GM21423 (cell line): ENCODE data around the gene TUBGCP2.

Experiments used
- ATAC-seq: cut with Tn5 transposase; IDR thresholded peaks from one replicate; pipeline ENCODE4 v1.9.1; 2021; ENCODE audit warnings: mild to moderate bottlenecking, moderate library complexity; ENCODE audit not compliant: unreplicated experiment

TUBGCP2 gene

DNA sequence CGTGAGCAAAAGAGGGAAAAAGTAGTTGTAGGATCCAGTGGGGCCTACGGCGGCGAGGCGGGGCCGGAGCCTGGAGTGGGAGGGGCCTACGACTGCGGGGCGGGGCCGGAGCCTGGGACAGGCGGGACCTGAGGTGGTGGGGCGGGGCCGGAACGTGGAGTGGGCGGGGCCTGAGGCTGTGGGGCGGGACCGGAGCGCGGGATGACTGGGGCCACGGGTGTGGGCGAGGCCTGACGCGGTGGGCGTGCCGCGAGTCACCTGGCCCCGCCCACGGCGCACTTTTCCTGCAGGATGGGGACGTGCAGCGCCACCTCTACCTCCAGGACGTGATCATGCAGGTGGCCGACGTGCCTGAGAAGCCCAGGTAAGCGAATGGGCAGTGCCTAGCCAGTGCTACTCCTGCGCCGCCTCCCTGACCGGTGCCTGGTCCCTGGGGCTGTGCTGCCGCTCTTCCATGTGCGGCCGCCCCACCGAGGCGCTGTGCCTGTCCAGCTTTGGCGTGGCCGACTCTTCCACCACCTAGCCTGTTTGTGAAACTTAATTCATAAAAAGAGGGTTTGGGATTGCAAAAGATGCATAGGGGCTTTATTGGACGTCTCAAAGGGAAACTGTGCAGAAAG lies 538 bp upstream of the TUBGCP2 start:
- ATAC-seq: peak; percentile 59

GRCh38 chr10:133307776-133308420 lies 774 bp downstream of the TUBGCP2 start:
- ATAC-seq: peak; percentile 35

DNA sequence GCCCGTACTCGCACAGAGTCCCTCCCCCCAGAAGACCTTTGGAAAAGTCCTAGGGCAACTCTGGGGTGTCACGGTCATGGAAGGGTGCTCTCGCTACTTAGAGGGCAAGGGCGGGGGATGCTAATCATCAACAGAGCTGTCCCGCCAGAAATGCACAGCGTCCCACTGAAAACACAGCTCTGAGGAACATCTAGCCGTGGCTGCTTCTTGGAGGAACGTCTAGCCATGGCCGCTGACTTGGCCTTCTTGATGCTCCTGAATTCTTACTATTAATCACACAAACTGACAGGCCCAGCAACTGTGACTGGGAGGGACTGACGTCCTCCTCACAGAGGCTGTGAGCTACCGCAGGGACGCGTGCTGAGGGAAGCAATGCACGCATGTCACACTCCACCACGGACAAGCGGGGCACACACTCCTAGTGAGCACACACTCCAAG lies 1.7 kb downstream of the TUBGCP2 start:
- no peak for ATAC-seq

DNA sequence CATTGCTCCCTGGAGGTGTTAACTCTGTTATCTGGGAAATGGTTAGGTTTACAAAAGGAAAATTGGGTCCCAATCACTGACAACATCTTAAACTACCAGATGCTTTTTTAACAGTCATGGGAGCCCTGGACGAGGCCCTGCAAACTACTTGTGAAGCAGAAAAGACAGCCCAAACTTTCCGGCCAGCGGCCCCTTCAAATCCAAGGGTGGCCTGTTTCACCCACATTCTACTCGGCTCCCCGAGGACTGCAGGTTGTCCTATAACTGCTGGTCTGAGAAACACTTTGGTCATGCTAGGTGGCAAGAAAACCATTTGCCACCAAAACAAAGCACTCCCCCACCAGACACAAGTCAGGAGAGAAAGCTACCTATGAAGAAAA lies 2.6 kb downstream of the TUBGCP2 start:
- ATAC-seq: no peak

- no peak for ATAC-seq
Observed at GRCh38 chr10:133303206-133303605, 5.5 kb downstream of the TUBGCP2 start.

- no peak for ATAC-seq
Observed at GRCh38 chr10:133302230-133302629, 6.4 kb downstream of the TUBGCP2 start.

GRCh38 chr10:133299738-133300137 lies 8.9 kb downstream of the TUBGCP2 start:
- no peak for ATAC-seq

DNA sequence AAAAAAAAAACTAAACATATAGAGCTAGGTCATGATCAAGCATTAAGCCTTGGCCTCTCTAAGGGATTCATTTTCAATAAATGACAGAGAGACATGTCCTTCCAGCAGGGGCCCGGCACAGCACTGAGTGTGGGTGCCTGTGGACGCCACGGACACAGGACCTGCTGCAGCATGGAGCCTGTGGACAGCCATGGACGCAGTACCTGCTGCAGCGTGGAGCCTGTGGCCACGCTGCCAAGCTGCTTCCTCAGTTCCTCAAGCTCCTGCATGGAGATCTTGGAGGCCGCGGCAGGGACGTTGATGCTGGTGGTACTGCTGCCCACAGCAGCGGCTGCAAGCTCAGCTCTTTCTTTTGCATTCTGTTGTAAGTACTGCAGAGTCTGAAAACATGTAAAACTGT lies 9.4 kb downstream of the TUBGCP2 start:
- no peak for ATAC-seq

GRCh38 chr10:133298466-133298865 lies 10.2 kb downstream of the TUBGCP2 start:
- ATAC-seq: no peak

DNA sequence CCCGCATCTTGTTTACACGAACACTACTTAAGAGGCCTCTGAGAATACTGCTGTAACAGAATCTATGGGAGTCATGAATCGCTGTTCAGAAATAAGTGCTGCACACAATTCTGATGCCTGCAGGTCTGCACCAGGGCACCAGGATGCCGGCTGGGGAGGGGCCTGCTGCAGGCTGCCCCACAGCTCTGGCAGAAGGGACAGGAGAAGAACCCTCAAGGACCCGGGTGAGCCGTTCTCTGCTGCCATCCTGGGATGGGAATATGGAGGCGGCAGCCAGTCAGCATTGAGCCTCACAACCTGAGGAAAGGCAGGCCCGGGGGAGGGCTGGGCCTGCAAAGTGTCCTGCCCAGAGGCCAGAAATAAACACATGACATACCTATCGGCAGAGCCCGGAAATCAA lies 11.2 kb downstream of the TUBGCP2 start:
- ATAC-seq: no peak

GRCh38 chr10:133295426-133296320 lies 13.0 kb downstream of the TUBGCP2 start:
- ATAC-seq: no peak

- ATAC-seq: no peak
Observed at GRCh38 chr10:133294189-133294588, 14.5 kb downstream of the TUBGCP2 start.

GRCh38 chr10:133293810-133294119 lies 14.9 kb downstream of the TUBGCP2 start:
- ATAC-seq: no peak

DNA sequence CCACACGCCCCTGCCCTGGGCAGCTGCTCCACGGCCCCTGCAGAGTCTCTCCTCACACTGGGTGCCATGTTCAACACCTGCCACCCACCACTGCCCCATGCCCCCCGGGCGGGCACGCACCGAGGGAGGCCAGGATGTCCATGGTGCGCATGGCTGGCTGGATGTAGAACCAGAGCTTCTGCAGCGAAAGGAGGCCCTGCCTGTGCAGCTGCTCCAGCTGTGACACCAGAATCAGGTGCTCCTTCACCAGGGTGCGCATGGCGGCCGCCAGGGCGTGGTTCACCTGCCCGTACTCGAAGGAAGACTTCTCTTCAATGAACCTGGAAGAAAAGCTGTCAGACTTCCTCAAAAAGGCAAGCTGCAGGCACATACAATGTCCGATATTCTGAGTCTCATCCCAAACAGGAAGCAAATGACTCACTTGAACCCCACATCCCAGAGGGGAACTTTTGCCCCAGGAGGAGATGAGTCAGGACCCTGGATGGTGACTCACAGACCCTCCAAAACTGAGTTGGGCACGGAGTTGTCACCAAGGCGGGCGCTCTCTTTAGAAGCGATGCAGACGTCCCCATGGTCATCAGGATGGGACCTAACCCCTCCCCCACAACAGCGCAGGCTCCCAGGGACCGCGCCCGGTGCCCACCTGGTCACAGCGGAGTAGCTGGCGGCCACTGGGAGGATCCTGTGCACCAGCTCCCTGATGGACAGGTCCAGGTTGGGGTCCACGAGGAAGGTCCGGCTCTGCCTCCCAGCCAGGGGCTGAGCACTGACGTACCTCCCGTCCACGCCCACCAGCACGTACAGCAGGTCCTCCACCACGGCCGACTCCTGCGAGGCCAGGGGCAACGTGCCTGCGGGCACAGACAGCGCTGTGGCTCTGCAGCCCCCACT lies 15.5 kb downstream of the TUBGCP2 start:
- no peak for ATAC-seq

DNA sequence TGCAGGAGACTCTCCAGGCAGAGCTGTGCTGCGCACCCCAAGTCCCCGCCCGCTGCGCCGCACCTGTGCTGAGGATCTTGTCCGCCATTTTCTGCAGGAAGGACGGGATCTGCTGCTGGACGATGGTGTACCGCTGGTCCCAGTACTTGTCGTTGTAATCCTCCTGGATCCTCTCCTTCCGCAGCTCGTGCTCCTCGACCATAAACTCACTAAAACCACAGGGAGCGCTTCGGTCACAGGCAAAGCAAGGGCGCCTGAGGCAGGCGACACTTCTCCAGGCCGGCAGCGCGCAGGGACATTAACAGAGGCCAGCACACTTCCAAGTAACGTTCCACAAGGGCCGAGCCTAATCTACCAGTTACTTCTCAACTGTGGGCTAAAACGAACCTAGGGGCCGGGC lies 18.9 kb downstream of the TUBGCP2 start:
- ATAC-seq: no peak

DNA sequence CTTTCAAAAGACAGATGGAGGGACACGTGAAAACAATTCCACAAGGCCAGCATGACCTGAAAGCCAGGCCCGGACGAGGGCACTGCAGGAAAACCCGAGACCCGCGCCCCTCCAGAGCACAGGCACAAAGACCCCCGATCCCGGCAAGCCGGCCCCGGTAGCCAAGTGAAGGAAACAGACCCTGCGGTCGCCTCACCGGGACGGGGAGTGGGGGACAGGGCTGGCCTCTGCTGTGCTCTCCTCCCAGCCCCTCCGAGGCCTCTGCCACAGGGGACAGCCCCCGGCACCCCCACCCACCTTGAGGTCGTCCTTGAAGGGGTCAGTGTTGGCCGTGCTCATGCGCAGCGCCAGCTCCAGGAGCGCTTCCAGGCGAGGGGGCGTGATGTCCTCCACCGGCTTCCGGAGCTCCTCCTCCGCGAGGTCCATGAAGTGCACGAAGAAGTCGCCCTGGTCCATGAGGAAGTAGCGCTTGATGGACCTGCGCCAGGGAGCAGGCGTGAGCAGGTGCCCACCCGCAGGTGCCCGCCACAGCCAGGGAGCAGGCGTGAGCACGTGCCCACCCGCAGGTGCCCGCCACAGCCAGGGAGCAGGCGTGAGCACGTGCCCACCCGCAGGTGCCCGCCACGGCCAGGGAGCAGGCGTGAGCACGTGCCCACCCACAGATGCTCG lies 20.7 kb downstream of the TUBGCP2 start:
- ATAC-seq: no peak

GRCh38 chr10:133286366-133286765 lies 22.3 kb downstream of the TUBGCP2 start:
- no peak for ATAC-seq

GRCh38 chr10:133285217-133285616 lies 23.5 kb downstream of the TUBGCP2 start:
- ATAC-seq: no peak

DNA sequence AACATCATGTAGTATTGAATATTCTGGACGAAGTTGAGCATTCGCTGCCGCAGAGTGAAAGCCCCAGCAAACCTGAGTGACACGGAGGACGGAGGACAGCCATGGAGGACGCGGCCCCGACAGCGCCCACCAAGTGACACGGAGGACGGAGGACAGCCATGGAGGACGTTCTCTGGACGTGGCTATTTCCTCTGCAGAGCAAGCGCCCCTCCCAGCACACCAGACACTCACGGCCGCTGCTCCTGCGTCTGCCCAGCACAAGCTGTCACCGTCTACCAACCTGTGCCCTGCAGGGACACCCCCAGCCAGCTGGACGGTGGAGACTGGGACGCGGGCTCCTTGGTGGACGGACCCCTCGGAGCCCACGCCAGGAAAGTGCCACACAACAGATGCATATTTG lies 24.7 kb downstream of the TUBGCP2 start:
- no peak for ATAC-seq

DNA sequence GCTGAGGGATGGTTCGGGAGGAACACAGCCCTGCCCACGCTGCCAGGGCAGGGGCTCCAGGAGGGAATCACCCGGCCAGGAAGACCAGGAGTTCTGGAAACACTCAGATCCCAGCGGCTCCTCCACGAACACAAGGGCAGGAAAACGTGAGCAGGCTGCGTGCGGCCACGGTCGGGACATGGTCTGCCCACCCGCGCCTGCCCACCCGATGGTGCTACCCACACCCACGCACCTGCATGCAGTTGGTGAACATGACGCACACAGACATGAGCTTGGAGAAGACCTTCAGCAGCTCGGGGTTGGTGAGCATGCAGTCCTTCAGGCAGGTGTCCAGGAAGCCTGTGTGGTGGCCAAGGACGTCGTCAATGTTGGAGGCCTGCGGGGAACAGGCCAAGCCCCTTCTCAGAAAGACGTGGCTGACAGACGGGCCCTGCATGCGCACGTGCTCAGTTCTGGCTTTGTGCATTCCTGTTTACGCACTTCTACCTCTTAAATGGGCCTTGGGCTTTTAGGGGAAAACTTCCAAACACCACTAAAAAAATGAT lies 25.8 kb downstream of the TUBGCP2 start:
- ATAC-seq: no peak
